Measurements from ENCODE around the gene FBF1. TPM values are rescaled to one million over a fixed set of nuclear protein-coding genes. Genes with fewer than 3 reads are reported as not detected.

FBF1 gene
- total and polyA plus RNA-seq, 10 donors: 5.2 to 16.0 (median 10.0) TPM

- TF ChIP-seq POLR2A (IDR thresholded peaks at IDR 0.05) (no peak), POLR2AphosphoS5 (IDR thresholded peaks at IDR 0.05) (no peak), CTCF (IDR thresholded peaks at IDR 0.05 in 8 of 11, conservative IDR thresholded peaks at IDR 0.05 in 3 of 11) (no peak)
- intact Hi-C loops (cut with DNase I; ENCODE audit: low total_unique reads): no loop called here
- H3K4me3 ChIP-seq: no peak overlapping the region
- H3K27me3 ChIP-seq (replicated peaks in 1 of 7): no peaks in the 10 kb centered on the region
- WGBS, 5 donors: 67 to 87% (median 74%) methylated on average over 6 of the region's 6 CpGs
- H3K9me3 ChIP-seq: no peaks in the 10 kb centered on the region
- peaks cover 10 to 54% (median 20%) of the 10 kb centered on the region in 6 donors for H3K4me1 ChIP-seq
- DNase-seq: no peak
- peak overlapping the region in 4 of 8 donors; percentile 27 to 99 (median 66) for H3K27ac ChIP-seq
- peaks cover 0 to 24% (median 0%) of the 10 kb centered on the region in 6 donors for H3K36me3 ChIP-seq
These were observed 42.8 kb upstream of the FBF1 start for GRCh38 chr17:75983501-75984181.

- intact Hi-C loops (cut with DNase I; ENCODE audit: low total_unique reads): no loop called here
- Histone ChIP-seq H3K36me3 (peaks cover 0 to 19% (median 0%) of the 10 kb centered on the region in 6 donors), H3K9me3 (no peaks in the 10 kb centered on the region), H3K27me3 (replicated peaks in 1 of 7) (no peaks in the 10 kb centered on the region), H3K4me3 (no peak overlapping the region), H3K4me1 (peaks cover 21 to 79% (median 43%) of the 10 kb centered on the region in 6 donors), H3K27ac (peak overlapping the region in 5 of 8 donors; percentile 97 to 99 (median 98))
- TF ChIP-seq POLR2AphosphoS5 (IDR thresholded peaks at IDR 0.05) (no peak), CTCF (IDR thresholded peaks at IDR 0.05 in 8 of 11, conservative IDR thresholded peaks at IDR 0.05 in 3 of 11) (no peak), POLR2A (IDR thresholded peaks at IDR 0.05) (no peak)
- DNase-seq: no peak
- WGBS, 5 donors: 85 to 94% (median 87%) methylated on average over 7 of the region's 7 CpGs
These were observed 40.3 kb upstream of the FBF1 start for GRCh38 chr17:75981019-75981615.

- no peak for DNase-seq
- Histone ChIP-seq H3K4me3 (peak overlapping the region; percentile 67 to 92 (median 76)), H3K9me3 (no peaks in the 10 kb centered on the region), H3K27me3 (replicated peaks in 1 of 7) (no peaks in the 10 kb centered on the region), H3K4me1 (peaks cover 24 to 86% (median 48%) of the 10 kb centered on the region in 6 donors), H3K27ac (peak overlapping the region; percentile 92 to 99 (median 98)), H3K36me3 (peaks cover 0 to 21% (median 0%) of the 10 kb centered on the region in 6 donors)
- TF ChIP-seq POLR2A (IDR thresholded peaks at IDR 0.05) (no peak), CTCF (IDR thresholded peaks at IDR 0.05 in 8 of 11, conservative IDR thresholded peaks at IDR 0.05 in 3 of 11) (no peak), POLR2AphosphoS5 (IDR thresholded peaks at IDR 0.05) (no peak)
- intact Hi-C loops (cut with DNase I; ENCODE audit: low total_unique reads): no loop called here
- 78 to 88% (median 83%) methylated on average over 18 of the region's 18 CpGs for WGBS, 5 donors
These were observed 39.6 kb upstream of the FBF1 start for GRCh38 chr17:75980188-75981018.
